Measurements from ENCODE around the gene ATP8B1. TPM values are rescaled to one million over a fixed set of nuclear protein-coding genes. Genes with fewer than 3 reads are reported as not detected.

ATP8B1 gene
- polyA plus RNA-seq, 3 donors, result 21.6 to 23.0 (median 22.5) TPM

DNA sequence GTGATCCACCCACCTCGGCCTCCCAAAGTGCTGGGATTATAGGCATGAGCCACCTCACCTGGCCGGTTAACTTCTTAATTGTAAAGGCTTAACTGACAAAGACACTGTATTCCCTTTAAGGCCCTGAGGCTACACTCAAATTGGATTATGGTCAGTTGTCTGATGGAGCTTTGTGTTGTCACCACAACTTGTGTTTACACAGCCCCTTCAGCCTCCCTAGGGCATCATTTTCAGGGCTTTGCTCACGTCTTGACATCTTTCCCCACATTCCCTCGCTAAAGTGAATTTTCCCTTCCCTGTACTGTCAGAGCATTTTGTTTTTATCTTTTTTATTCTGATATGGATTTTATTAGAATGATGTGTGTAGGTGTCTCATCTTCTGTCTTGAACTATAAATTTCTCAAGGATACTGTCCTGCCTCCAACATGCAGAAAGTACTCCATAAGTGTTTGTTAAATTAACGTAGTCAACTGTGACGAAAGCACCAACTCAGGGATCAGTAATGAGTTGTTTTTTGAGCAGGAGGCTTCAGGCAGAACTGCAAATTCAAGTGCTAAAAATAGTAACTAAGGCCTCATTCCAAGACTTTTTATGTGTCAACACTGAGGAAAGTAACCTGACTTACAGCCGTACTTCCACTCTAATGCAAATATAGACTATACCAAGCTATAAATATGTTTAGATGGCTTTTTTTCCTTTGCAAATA lies 104.4 kb downstream of the ATP8B1 start:
- peak in 5 of 11 donors; percentile 20 to 49 (median 37) for DNase-seq (ENCODE audit: extremely low read depth in 1 of 11, low read depth in 9 of 11, low spot score in 4 of 11)

- peak in 4 of 11 donors; percentile 17 to 35 (median 32) for DNase-seq (ENCODE audit: extremely low read depth in 1 of 11, low read depth in 9 of 11, low spot score in 4 of 11)
Observed at GRCh38 chr18:57697426-57697825, 105.7 kb downstream of the ATP8B1 start.

GRCh38 chr18:57696271-57696670 lies 106.8 kb downstream of the ATP8B1 start:
- no peak for DNase-seq (ENCODE audit: extremely low read depth in 1 of 11, low read depth in 9 of 11, low spot score in 4 of 11)

DNA sequence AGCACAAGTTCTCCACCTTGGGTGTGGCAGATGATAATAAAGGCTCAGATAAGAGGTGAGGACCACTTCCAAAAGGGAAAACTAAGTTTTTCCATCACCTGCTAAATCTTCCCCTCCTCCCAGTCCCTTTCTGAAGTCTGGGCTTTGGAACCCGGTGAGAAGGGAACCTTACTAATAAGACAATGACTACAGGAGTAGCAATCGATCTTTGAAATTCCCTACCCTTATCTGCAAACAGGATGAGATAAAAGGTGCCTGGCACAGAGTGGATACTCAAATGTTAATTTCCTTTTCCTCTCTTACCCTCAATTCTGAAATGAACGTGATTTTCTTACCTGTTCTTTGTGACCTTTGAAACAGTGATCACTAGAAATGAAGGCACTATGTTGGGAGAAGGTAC lies 111.8 kb downstream of the ATP8B1 start:
- no peak for DNase-seq (ENCODE audit: extremely low read depth in 1 of 11, low read depth in 9 of 11, low spot score in 4 of 11)

GRCh38 chr18:57687970-57688369 lies 115.1 kb downstream of the ATP8B1 start:
- DNase-seq (ENCODE audit: extremely low read depth in 1 of 11, low read depth in 9 of 11, low spot score in 4 of 11), result no peak

GRCh38 chr18:57683470-57683869 lies 119.6 kb downstream of the ATP8B1 start:
- DNase-seq (ENCODE audit: extremely low read depth in 1 of 11, low read depth in 9 of 11, low spot score in 4 of 11), result no peak

DNA sequence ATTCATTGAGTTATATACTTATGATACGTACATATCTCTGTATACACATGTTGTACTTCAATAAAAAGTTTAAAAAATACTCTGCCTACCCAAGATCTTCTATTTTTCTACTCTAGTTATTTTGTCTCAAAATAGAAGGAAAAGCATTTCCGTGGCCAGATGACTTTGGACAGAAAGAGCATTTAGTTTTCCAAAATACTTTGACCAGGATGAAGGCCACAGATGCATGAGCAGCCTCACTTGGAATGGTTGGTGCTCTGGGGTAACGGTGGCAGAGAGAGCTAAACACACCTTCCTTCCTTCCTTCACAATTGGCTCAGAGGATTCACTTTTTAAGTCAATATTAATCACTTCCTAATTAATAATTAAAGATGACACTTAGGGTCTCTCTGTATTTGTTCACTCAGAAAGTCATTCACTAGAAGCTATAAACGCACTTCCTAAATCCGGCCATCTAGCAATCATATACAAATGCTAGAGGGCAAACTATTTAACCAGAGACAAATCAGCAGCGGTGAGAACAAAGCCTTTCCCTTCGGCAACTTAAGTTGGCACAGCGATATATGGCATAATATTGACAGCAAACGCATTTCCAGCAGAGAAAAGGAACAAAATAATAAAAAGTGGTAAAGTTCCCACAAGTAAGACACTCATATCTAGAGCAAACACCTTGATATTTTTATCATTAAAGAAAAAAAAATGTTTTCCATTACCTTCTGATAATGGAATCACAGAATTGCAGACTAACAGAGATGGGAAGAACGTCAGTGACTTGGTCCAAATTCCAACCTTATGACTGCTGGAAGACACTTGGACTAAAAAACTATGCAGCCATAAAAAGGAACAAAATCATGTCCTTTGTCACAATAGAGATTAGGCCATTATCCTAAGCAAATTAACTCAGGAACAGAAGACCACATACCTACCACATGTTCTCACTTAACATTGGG lies 125.6 kb downstream of the ATP8B1 start:
- DNase-seq (ENCODE audit: extremely low read depth in 1 of 11, low read depth in 9 of 11, low spot score in 4 of 11), result no peak

- no peak for DNase-seq (ENCODE audit: extremely low read depth in 1 of 11, low read depth in 9 of 11, low spot score in 4 of 11)
Observed at GRCh38 chr18:57674891-57675290, 128.2 kb downstream of the ATP8B1 start.

DNA sequence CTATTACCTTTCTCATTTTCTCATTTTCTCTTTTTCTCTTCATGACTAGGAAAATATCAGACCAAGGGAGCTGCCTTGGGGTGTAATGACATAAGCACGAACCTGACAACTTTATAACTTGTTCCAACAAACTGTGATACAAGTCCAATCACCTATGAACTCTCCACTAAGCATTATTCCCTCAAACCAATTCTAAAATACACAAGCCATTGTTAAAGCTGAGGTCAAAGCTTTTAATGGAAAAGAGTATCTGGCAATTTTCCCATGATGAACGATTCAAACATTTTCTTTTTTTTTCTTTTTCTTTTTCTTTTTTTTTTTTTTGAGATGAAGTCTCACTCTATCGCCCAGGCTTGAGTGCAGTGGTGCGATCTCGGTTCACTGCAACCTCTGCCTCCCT lies 133.1 kb downstream of the ATP8B1 start:
- DNase-seq (ENCODE audit: extremely low read depth in 1 of 11, low read depth in 9 of 11, low spot score in 4 of 11), result no peak

DNA sequence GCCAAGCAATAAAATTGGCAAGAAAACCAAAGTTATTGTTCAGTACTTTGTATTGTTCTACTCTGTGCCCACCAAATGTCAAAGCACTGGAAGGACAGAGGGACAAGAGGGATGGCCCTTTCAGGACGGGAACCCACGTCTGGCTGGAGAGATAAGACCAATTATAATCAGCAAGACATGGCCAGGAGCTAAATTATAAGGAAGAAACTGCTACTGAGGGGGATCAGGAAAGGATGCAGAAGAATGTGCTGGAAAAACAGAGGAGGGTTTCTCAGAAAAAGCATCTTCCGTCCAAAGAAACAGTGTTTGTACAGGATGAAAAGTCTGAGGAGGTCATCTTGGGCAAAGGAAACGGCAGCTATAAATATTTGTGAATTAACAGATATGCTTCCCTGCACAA lies 135.1 kb downstream of the ATP8B1 start:
- DNase-seq (ENCODE audit: extremely low read depth in 1 of 11, low read depth in 9 of 11, low spot score in 4 of 11), result no peak

GRCh38 chr18:57666818-57667497 lies 136.2 kb downstream of the ATP8B1 start:
- no peak for DNase-seq (ENCODE audit: extremely low read depth in 1 of 11, low read depth in 9 of 11, low spot score in 4 of 11)

DNA sequence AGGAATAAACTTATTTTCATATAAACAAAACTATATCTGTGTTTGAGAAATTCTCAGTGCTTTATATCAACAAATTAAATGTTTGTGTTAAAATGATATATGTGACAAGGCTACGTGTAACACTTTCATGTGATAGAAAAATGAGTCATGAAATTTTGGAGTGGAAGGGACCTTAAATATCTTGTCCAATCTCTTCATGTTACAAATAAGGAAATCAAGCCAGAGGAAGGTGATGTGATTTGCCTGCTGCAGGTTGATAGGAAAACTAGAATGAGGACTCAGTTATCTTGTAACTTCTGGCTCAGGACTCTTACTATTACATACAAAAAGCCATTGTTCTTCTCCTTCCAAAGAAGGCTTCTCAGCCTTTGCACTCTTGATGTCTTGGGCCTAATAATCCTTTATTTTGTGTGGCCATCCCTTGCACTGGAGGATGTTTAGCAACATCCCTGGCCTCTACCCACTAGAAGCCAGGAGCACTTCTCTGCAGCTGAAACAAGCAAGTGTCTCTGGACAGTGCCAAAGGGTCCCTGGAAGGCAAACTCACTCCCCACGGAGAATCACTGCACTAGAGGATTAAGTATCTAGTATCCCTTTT lies 138.4 kb downstream of the ATP8B1 start:
- DNase-seq (ENCODE audit: extremely low read depth in 1 of 11, low read depth in 9 of 11, low spot score in 4 of 11), result no peak

DNA sequence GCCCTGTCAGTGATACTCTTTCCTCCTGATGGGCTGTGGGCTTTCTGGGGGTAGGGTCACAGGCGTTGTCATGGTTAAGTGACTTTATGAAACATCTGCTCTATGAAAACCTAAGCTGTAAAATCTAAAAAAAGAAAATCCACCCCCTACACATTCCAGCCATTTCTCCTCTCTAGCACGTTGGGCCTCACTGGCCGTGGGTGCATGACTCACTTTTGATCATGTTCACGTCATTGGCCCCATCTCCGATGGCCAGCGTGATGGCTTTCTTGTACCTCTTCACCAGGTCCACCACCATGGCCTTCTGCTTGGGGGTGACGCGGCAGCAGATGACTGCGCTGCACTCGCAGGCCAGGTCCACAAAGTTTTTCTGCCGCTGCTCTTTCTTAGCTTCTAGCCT lies 142.2 kb downstream of the ATP8B1 start:
- peak in 1 of 11 donors; percentile 13 for DNase-seq (ENCODE audit: extremely low read depth in 1 of 11, low read depth in 9 of 11, low spot score in 4 of 11)

- no peak for DNase-seq (ENCODE audit: extremely low read depth in 1 of 11, low read depth in 9 of 11, low spot score in 4 of 11)
Observed at GRCh38 chr18:57659460-57660102, 143.5 kb downstream of the ATP8B1 start.

DNA sequence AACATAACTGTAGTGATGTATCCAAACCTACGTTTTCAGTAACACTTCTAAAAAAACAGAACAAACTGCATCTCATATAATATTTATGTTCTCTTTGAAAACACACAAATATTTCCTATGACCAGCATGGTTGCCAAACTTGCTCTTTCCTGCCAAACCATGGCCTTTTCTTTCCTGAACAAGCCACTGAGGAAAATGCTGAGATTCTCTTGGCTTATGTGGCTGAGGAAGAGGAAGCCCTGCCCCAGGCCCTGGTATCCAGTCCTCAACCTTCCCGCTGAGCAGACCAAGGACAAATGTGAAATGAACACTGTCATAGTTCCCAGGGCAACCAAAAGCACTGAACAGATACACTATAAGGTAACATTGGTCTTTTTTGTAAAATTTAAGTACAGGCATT lies 145.6 kb downstream of the ATP8B1 start:
- DNase-seq (ENCODE audit: extremely low read depth in 1 of 11, low read depth in 9 of 11, low spot score in 4 of 11), result no peak

GRCh38 chr18:57655740-57656139 lies 147.4 kb downstream of the ATP8B1 start:
- DNase-seq (ENCODE audit: extremely low read depth in 1 of 11, low read depth in 9 of 11, low spot score in 4 of 11), result no peak

DNA sequence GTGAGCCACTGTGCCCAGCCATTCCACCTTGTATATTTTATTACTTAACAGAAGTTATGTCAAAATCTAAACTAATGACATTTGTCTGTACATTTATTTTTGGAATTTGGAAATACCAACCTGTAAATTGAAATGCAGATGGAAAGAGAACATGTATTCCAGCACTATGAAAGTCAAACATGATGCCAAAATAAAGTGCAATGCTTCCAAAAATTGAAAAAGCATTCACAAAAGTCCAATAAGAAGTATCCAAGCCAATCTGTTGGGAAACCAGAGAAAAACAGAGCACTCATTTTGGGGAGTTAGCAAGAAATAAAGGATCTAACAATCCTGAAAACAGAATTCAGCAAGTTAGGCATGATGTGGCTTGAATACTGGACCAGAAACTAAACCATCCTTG lies 151.2 kb downstream of the ATP8B1 start:
- no peak for DNase-seq (ENCODE audit: extremely low read depth in 1 of 11, low read depth in 9 of 11, low spot score in 4 of 11)

- no peak for DNase-seq (ENCODE audit: extremely low read depth in 1 of 11, low read depth in 9 of 11, low spot score in 4 of 11)
Observed at GRCh38 chr18:57649556-57650500, 153.3 kb downstream of the ATP8B1 start.

All from renal cortex interstitium (tissue), 11 donors.